Stomach (tissue), 4 donors: ENCODE data around the gene NHERF2.

ENCODE experiments used
- EP300 ChIP-seq: sonication (generic); formaldehyde crosslinking; IDR thresholded peaks from one replicate; pipeline ENCODE4 v1.6.1; 2017; ENCODE audit warnings: antibody characterized with exemption
- POLR2A ChIP-seq, 4 donors: fragments of 450-650 bp; IDR thresholded peaks; one replicate each; pipeline ENCODE4 v1.6.1; 2016; ENCODE audit warnings: antibody characterized with exemption in 4 of 4, control low read depth in 2 of 4, mild to moderate bottlenecking in 1 of 4, moderate library complexity in 1 of 4
- POLR2AphosphoS5 ChIP-seq, 3 donors: sonication (generic); formaldehyde crosslinking; IDR thresholded peaks; one replicate each; pipeline ENCODE4 v1.6.1; 2016; ENCODE audit warnings: antibody characterized with exemption in 3 of 3
- TF ChIP-seq, protein P1 (sequence below), 7 experiments: fragments of 450-650 bp in 4 of 7; fragments of 200-600 bp in 3 of 7; sonication (generic) in 3 of 7; IDR thresholded peaks; one replicate each; pipeline ENCODE4 v1.5.1; 2016 to 2019; ENCODE audit warnings: antibody characterized with exemption in 7 of 7, control low read depth in 2 of 7, mild to moderate bottlenecking in 1 of 7

DNA sequence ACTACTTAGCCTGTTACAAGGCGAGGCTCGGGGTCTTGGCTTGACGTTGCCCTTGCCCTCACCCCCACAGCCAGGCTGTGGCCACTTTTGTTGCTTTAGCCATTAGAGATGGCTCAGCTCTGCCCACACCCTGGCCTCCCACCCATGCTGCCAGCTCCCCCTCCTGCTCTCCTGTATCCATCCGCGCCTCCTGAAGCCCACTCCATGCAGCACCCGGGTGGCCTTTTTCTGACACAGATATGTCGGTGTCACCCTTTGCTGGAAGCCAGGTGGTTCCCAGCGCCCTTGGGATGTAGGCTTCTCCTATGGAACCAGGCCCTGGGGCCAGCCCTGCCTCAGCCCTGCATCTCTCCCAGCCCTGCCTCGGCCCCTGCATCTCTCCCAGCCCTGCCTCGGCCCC is 30.7 kb downstream of the NHERF2 start:
- no peak for TF ChIP-seq EP300
- no peak for TF ChIP-seq POLR2A (IDR thresholded peaks at IDR 0.05)
- TF ChIP-seq, protein P1, sequence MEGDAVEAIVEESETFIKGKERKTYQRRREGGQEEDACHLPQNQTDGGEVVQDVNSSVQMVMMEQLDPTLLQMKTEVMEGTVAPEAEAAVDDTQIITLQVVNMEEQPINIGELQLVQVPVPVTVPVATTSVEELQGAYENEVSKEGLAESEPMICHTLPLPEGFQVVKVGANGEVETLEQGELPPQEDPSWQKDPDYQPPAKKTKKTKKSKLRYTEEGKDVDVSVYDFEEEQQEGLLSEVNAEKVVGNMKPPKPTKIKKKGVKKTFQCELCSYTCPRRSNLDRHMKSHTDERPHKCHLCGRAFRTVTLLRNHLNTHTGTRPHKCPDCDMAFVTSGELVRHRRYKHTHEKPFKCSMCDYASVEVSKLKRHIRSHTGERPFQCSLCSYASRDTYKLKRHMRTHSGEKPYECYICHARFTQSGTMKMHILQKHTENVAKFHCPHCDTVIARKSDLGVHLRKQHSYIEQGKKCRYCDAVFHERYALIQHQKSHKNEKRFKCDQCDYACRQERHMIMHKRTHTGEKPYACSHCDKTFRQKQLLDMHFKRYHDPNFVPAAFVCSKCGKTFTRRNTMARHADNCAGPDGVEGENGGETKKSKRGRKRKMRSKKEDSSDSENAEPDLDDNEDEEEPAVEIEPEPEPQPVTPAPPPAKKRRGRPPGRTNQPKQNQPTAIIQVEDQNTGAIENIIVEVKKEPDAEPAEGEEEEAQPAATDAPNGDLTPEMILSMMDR (IDR thresholded peaks at IDR 0.05): no peak
- TF ChIP-seq POLR2AphosphoS5 (IDR thresholded peaks at IDR 0.05): no peak
